NCI-H146 (cell line): ENCODE measurements around the gene SPEF2.
"Not testable (repeated sequence)": the region's sequence is repeated elsewhere in the genome, so short reads cannot be mapped to it uniquely, and the experiment has no call there.

Source experiments
- DNase-seq: peaks from one replicate; lab custom pipeline; 2025; lab: John Stamatoyannopoulos, UW

Gene SPEF2

DNA sequence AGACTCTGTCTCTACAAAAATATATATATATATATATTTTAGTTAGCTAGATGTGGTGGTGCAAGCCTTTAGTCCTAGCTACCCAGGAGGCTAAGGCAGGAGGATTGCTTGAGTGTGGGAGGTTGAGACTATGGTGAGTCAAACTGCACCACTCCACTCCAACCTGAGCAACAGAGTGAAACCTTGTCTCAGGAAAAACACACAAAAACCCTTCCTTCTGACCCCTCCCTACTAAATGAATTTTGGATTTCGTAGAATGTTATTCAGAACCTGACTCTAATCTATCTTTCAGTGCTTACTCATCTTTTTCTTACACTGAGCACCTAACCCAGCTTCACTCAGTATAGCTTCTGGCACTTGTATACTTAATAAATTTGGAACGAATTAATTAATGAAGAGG, 203.8 kb downstream of the SPEF2 start:
- no peak for DNase-seq

DNA sequence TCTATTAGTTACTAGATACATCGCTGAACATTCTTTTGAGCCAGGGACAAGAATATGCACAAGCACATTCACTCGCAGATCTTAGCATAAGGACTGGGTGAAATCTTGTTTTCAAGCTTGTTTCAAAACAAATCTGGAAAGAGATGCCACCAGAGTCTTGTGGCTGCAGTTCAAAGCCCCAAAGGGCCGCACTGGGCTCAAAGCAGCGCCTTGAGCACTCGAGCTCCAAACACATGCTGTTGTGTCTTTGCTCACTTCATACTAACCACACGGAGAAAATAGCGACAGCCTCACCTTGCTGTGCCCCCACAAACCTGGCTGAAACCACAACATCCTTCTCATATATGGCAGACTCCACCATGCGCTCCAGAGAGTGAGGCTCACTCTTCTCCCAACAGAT, 204.8 kb downstream of the SPEF2 start:
- no peak for DNase-seq

DNA sequence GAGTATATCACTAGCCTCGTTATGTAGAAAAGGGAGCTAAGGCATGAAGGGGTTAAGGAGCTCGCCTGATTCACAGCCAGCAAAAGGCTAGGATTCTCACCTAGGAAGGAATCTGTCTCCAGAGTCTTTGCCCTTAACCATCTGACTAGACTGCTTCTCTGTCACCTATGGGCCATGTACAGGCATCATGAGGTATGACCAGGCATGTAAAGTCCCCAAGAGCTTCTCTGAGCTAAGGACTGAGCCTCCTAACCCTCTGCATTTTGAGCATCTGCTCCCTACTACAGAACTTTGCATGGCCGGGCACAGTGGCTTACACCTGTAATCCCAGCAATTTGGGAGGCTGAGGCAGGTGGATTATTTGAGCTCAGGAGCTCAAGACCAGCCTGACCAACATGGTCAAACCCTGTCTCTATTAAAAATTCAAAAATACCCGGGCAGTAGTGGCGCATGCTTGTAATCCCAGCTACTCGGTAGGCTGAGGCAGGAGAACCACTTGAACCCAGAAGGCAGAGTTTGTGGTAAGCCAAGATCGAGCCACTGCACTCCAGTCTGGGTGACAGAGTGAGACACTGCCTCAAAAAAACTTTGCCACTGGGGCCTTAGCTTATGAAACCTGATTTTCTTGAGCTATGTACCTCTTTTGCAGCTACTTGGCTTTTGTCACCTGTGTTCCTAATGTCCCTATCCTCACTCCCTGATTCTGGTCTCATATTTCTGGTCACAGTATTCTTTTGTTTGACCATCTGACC, 205.9 kb downstream of the SPEF2 start:
- no peak for DNase-seq

DNA sequence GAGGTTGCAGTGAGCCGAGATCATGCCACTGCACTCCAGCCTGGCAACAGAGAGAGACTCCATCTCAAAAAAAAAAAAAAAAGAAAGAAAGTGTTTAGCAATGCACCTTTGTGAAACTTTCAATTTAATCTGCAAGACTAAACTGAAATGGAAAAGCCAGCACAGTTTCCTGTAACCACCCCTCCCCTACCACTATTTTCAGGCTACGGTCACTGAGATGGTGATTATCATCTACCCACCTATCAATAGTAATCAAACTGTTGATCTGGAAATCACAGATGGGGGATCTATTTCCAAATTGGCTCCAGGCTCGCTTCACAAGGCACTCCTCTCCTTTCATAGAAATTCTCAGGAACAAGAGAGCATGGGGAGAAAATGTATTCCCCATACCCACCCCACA, 208.4 kb downstream of the SPEF2 start:
- no peak for DNase-seq

DNA sequence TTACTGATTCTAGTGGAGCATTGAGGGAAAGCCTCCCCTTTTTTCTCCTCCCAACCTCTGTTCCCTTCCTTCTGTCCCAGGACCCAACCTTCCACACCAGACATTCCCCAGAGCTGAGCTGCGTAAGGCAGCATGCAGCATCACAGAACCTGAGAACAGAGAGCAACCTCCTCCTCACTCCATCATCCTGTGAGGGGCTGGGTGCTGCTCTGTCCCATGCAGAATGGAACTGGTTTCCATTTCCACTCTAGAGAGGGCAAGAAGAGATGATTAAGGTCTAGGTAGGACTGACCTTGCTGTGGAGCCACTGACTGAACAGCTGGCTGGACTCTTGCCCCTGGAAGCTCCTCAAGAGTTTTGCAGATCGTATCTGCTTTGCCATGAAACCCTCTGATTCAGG, 208.9 kb downstream of the SPEF2 start:
- DNase-seq = no peak

DNA sequence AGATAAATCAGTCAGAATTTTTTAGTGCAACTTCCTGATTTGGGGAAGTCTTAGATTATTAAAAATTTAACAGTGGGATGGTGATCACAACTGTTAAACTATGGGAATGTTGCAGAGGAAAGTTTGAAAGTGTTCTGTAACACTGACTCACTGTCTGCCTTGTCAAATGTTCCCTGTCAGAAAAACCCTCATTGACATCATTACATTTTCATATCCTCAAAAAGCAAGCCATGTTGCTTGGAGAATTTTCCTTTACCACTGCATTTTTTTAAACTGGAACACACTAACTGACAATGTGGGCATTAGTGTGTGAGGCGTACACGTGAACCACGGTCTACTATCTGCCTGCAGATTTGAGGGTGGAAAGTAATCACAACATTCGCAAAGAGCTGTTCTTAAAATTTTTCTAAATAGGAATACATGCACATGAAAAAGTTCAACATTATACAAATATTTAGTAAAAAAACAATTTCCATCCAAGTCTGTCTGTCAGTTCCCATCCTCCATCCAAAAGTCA, 210.5 kb downstream of the SPEF2 start:
- DNase-seq = no peak

DNA sequence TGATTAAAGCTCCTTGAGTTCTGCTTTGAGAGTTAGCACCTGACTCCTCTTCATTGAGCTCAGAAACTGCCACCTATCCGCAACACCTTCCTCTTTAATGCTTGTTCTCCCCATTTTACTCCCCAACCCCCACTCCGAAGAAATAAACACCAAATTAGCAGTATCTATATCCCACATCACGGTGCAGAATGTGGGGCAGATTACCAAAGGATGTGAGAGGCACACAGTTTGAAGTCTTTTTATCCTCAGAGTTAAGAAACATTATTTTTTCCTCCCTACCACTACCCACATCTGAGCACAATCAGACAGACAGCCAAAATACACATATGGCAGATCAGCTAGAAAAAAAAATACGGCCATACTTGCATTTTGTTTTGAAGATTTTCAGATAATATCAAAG, 212.9 kb downstream of the SPEF2 start:
- DNase-seq = no peak

DNA sequence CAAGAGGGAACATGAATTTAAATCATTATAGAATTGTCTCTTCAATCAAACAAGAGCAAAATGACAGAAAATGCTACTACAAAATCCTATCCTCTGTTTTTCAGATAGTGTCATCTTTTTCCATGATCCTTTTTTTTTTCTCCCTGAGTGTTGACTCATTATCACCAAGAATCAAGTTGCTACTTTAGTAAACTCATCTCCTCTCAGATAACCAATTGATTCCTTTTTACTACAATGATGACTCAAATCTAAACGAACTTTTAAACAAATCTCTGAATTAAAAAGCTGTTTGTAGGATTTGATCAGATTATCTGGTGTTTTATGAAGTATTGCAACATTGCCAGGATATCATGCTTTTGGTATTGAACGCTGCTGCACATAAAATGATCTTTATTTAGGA, 215.1 kb downstream of the SPEF2 start:
- no peak for DNase-seq

DNA sequence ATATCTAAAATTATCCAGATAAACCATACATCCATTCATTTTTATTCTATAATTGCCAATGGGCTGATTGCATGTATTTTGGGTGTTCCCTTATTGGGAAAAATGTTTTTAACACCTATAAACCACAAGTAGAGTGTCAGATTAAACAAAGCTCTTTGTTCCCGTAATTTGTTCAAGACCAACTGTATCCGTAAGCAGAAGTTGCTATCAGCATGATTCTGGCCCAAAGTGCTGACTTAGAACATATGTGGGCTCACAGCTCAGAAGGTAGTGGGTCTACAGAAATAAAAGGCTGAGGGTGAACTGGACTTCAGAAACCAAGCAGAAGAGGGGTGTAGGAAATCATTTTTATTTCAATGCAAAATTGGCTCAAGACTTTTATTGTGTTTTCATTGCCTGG, 215.6 kb downstream of the SPEF2 start:
- no peak for DNase-seq

DNA sequence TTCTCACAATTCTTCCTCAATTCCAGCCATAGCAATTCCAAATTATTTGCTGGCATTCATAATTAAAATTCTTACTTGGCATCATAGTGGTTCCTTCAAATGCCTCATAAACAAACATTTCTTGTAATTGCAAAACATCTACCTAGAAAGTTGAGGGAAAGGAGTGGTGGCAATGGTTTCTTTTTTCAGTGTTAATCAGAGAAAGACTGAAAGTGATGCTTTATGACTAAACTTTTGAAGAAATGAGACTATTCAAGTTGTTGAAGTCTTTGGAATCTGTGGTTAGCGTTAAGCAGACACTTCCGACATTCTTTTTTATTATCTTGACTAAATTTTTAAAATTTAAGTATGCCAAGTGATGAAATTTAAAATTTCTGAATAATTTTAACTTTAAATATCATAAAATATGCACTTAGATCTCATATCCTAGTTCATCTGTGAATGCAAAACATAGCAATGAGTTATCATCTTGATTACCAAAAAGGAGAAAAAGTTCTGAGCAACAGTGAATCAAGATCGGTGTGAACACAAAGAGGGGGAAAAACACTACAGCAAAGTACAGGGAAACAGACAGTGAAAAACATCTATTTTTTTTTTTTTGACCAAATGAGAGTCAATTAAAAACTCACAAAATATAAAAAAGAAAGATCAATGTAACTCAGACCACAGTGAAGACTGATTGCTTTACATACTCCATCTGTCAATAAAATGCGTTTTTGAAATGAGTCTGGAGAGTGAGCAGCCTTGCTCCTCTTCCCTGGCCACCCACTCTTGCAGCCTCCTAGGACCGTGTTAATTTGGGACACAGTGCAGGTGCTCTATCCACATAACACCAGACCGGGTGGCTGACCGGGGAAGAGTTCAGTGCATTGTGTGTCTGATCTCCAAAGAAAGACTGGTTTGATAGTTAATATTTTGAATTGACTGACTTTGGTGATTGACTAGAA, 218.4 kb downstream of the SPEF2 start:
- no peak for DNase-seq

DNA sequence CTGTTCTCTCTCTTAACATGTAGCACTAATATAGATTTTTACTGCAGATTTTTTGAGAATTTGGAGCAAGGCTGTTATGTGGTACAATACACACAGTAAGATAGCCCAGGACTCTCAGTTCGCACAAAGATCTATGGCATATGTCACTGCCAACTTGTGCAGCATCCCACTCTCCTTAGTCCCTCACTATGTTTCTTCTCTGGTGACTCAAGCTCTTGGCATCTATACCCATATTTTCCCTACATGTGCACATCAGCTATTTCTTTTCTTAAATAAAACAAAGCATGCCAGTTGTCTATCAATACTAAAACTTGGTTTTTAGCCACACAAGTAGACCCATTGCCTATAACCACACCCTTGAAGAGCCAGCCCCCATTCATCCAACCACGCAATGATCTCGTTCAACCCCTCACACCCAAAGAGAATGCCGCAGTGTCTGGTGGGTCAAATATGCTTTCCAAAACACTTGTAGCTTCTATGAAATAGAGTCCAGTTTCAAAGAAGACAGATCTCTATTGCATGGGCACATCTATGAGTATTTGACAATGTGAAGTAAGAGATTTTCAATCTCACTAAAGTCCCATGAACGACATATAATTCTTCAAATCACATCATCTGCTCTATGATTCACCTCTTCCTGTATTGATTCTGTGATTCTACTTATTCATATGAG, 220.8 kb downstream of the SPEF2 start:
- no peak for DNase-seq

DNA sequence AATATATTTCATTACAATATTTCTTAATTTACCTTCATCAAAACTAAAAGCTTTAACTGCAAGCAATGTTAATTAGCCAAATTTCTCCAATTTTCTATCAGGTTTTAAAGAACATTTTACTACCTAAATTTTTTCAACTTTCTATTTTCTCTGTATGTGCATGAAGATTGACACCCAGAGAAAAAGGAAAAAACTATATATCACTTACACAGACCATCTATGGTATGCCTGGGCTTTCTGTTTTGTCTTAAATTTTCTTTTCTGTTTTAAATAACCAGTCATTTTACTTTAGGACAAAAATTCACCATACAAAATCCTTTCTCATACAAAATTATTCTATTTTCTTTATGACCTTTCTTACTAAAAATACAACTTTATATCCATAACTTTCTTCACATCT, 225.2 kb downstream of the SPEF2 start:
- no peak for DNase-seq

DNA sequence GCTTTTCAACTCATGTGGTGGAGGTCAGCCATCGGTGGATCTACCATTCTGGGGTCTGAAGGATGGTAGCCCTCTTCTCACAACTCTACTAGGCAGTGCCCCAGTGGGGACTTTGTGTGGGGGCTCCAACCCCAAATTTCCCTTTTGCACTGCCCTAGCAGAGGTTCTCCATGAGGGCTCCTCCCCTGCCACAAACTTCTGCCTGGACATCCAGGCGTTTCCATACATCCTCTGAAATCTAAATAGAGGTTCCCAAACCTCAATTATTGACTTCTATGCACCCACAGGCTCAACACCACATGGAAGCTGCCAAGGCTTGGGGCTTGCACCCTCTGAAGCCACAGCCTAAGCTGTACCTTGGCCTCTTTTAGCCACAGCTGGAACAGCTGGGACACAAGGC, 227.8 kb downstream of the SPEF2 start:
- DNase-seq = not testable (repeated sequence)

DNA sequence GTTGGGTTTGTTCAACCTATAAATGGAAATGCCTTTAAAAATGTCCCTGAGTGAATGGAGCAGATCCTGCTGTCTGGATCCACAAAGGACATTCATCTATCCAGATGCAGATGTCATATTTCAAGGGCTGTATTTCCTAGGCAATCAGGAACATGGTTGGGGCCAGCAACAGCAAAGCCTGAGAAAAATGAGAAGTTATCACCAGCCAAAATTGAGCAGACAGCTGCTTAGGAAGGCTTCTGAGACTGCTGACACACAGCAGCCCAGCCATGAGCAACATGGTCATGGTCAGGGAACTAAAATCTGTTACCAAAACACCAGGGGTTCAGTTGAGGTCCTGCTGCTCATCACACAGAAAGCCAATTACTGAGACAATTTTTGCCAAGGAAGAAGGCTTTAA, 229.8 kb downstream of the SPEF2 start:
- DNase-seq = no peak

DNA sequence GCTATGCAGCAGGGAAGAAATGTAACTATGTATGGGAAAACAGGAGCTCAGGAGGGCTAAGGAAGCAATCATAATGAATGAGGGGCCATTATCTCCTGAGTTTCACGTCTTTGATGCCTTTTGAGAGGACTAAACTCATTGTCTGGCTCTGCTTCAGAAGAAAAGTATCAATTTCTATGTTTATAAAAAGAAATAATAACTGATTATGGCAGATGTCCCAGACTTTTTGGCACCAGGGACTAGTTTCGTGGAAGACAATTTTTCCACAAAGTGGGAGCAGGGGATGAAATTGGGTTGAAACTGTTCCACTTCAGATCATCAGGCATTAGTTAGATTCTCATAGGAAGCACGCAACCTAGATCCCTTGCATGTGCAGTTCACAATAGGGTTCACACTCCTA, 230.3 kb downstream of the SPEF2 start:
- DNase-seq = no peak

DNA sequence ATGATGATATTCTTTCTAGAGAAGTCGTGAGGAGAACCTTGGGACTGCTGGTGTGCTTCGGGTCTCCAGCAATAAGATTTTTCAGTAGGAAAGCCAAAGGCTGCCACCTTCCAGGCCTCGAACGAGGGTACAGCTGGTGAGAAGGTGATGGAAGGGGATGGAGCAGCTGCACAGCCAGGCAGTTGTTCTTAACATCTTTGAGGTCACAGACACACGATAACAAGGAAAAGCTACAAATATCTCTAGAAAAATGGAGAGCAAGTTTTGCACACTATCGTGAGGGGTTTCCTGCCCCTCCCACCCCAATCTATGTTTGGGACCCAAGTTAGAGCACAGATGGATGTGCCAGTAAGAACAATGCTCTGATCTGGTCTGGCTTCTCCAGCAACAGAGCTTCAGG, 232.2 kb downstream of the SPEF2 start:
- no peak for DNase-seq

DNA sequence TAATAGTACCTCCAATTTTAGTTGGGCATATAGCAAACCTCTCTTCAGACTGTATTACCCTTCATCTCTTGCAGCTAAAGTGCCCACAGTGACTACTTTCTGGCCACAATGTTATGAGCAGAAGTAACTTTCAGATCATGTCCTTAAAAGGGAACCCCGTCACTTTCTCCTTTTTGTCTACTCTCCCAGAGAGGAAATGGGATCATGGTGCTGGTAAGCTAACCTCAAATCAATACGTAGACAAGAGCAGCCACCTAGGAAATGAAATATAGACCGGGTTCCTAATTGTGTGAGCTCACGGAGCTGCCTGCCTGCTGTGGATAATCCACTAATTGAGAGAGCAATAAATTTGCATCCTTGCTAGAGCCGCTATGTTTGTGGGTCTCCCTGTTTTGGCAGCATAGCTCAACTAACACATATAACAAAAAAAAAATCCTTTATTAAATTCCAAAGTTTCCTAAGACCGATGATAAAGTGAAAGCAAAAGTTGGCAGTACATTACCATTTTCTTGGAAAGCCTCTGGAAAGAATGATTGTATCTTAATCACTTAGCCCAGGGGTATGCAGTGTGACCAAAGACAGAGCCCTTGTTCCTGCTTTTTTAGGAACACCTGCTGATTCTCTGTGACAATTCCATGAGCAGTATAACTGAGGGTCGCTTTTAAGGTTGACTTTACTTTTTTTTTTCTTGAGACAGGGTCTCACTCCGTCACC, 233.5 kb downstream of the SPEF2 start:
- DNase-seq = no peak

DNA sequence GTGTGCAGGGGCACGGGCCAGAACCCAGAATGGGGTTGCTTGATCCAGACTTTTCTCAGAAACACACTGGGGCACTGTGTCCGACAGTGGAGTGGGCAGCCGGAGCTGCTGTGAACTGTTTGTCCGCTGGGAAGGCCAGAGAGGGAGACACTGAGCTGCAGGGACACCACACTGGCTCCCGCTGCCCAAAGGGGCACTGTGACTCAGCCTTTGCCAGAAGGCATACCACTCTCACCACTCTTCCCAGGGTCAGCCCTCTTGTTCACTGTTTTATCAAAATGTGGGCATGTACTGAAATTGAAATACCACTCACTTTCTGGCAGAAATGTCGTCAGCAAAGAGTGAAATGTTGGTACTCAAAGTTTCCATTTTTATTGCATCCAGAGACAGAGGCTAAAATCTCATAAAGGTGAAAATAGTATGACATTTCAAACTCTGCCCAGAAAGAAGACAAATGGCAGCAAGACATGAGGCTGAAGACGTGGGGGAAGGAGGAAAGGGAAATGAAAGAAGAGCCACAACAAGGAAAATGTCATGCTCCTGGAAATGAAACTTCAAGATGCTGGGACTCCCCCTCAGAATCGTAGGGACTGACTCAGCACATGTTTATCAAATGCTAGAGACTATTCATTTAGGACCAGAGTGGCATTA, 234.5 kb downstream of the SPEF2 start:
- DNase-seq = no peak

DNA sequence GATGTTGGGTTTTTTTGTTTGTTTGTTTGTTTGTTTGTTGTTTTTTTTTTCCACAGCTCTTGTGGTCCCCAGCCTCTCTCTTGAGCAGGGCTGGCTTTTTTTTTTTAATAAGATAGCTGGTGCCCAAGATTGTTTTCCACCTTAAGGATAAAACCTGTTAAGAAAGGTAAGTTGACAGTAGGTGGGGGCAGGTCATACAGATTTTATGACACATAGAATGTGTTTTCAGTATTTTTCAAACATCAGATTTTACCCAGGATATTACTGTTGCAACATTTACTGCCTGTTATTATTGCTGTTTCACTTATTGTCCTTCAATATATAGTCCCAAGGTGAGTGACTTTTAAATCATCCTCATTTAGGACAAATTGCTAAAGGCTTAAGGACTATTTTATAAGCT, 235.1 kb downstream of the SPEF2 start:
- no peak for DNase-seq

DNA sequence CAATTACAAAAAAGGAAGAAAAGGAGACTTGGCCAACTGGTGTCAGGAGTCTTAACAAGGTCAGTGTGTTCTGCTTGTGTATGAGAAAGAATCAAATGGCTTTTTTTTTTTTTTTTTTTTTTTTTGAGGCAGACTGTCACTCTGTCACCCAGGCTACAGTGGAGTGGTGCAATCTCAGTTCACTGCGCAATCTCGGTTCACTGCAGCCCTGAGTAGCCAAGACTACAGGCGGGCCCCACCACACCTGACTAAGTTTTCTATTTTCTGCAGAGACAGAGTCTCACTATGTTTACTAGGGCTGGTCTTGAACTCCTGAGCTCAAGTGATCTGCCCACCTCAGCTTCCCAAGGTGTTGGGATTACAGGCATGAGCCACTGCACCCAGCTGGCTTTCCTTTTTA, 236.0 kb downstream of the SPEF2 start:
- DNase-seq = no peak

DNA sequence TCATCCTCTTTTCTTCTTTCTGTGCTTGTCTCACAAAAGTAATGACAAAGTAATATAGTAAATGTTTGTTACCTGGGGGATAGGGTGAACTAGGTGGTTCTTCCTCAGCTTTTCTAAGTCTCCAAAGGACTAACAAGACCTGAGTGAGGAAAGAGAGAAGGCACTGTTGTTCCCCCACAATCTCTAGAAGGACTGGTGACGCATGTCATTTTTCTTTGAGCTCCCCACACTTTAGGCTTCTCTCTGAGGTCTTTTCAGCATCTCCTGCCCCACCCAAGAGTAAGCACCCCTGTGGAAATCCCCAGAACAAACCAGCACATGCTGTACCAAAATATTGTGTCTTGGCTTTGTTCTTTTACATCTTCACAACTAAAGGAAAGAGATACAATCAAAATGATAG, 236.6 kb downstream of the SPEF2 start:
- no peak for DNase-seq
